ENCODE results near the gene CCDC6.
"Not testable (repeated sequence)": the region's sequence is repeated elsewhere in the genome, so short reads cannot be mapped to it uniquely, and the experiment has no call there.

Gene CCDC6

DNA sequence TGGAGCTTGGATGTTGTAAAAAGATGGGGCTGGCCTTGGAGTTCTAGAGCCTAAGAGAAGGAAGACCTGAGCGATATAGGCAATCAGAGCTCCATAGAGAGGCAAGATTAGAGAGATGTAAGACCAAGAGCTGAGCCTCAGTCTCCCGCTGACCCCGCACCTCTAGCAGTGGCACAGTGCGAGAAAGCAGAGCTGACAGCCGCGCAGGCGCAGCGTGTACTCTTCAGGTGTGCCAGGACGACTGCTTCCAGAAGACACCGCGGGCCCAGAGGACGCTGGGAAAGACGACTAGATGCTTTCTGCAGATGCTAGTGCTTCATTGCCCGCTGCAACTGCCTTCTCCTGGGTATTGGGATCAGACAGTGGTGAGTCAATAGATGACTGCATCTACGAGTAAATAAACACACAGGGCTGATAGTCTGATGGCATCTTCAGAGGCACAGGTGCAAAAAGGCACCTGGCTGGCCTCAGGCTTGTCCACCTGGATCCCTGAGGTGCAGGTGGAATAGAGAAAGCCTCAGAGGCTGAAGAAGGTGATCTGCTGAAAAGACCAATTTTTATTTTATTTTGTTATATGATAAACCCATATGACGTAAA lies 38.1 kb upstream of the CCDC6 start:
- no peak overlapping the region for H3K4me3 ChIP-seq (ENCODE audit: control insufficient read depth, low read depth, low read length)
- DNase-seq (ENCODE audit: low read depth): no peak
- TF ChIP-seq, protein P1, sequence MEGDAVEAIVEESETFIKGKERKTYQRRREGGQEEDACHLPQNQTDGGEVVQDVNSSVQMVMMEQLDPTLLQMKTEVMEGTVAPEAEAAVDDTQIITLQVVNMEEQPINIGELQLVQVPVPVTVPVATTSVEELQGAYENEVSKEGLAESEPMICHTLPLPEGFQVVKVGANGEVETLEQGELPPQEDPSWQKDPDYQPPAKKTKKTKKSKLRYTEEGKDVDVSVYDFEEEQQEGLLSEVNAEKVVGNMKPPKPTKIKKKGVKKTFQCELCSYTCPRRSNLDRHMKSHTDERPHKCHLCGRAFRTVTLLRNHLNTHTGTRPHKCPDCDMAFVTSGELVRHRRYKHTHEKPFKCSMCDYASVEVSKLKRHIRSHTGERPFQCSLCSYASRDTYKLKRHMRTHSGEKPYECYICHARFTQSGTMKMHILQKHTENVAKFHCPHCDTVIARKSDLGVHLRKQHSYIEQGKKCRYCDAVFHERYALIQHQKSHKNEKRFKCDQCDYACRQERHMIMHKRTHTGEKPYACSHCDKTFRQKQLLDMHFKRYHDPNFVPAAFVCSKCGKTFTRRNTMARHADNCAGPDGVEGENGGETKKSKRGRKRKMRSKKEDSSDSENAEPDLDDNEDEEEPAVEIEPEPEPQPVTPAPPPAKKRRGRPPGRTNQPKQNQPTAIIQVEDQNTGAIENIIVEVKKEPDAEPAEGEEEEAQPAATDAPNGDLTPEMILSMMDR (IDR thresholded peaks at IDR 0.05; ENCODE audit: control insufficient read depth, insufficient read depth, low read depth, low read length, missing control alignments): no peak

DNA sequence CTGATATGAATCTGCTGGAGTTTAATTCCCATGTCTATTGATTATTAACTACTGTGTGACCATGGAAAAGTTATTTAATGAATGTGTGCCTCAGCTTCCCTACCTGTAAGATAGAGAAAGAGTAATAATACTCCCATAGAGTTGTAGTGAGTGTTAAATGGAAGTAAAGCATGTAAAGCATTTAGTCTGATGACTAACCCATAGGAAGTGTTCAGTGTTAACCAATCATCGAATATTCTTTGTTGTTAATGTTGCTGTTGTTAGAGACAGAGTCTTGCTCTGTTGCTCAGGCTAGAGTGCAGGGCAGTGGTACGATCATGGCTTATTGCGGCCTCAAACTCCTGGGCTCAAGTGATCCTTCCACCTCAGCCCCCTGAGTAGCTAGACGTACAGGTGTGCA lies 36.2 kb upstream of the CCDC6 start:
- no peak overlapping the region for H3K4me3 ChIP-seq (ENCODE audit: control insufficient read depth, low read depth, low read length)
- TF ChIP-seq, protein P1 (IDR thresholded peaks at IDR 0.05; ENCODE audit: control insufficient read depth, insufficient read depth, low read depth, low read length, missing control alignments): no peak
- no peak for DNase-seq (ENCODE audit: low read depth)

DNA sequence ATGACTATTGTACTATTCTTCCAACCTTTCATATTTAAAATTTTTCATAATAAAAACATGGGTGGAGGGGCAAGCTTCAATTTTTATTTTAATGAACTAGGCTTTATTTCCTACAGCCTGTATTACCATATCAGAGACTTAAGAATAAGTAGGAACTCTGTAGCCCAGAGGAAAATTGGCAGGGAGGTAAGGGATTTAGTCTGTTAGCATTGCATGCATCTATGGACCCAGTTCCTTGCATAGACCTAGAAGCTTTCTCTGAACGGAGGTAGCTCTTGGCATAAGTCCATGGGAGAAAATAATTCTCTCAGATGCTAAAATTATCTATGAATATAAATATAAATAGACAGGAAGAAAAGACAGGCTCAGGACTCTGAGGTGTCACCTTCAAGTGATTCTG lies 31.4 kb upstream of the CCDC6 start:
- DNase-seq (ENCODE audit: low read depth): no peak
- TF ChIP-seq, protein P1 (IDR thresholded peaks at IDR 0.05; ENCODE audit: control insufficient read depth, insufficient read depth, low read depth, low read length, missing control alignments): no peak
- no peak overlapping the region for H3K4me3 ChIP-seq (ENCODE audit: control insufficient read depth, low read depth, low read length)

DNA sequence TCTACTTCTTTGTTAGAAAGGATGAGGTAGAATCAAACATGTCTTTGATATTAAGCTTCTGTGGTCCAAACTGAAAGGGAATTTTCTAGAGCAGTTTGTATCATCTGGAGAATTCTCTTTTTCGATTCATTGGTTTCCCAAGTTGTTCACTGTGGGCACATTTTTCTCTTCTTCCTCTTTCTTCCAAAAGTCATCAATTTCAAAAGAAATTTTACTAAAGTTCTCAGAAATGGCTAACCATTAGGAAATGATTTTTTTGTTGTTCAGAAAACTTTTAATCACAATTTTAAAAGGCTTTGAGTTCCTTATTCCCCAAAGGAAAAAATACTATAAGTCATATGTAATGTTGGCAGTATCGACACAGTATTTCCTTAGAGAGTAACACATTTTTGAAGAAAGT lies 28.3 kb upstream of the CCDC6 start:
- TF ChIP-seq, protein P1 (IDR thresholded peaks at IDR 0.05; ENCODE audit: control insufficient read depth, insufficient read depth, low read depth, low read length, missing control alignments): no peak
- no peak for DNase-seq (ENCODE audit: low read depth)
- no peak overlapping the region for H3K4me3 ChIP-seq (ENCODE audit: control insufficient read depth, low read depth, low read length)

DNA sequence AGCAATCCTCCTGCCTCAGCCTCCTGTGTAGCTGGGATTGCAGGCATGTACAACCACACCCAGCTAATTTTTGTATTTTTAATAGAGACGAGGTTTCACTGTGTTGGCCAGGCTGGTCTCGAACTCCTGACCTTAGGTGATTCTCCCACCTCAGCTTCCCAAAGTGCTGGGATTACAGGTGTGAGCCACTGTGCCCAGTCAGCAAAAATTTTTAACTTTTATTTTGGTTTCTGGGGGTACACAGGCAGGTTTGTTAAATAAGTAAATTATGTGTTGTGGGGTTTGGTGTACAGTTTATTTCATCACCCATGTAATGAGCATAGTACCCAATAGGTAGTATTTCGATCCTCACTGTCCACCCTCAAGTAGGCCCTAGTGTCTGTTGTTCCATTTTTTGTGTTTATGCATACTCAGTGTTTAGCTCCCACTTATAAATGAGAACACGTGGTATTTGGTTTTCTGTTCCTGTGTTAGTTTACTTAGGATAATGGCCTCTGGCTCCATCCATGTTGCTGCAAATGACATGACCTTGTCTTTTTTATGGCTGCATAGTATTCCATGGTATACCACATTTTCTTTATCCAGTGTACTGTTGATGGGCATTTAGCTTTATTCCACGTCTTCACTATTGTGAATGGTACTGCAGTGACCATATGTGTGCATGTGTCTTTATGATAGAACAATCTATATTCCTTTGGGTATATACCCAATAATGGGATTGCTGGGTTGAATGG lies 24.6 kb upstream of the CCDC6 start:
- DNase-seq (ENCODE audit: low read depth); H3K4me3 ChIP-seq (ENCODE audit: control insufficient read depth, low read depth, low read length): not testable (repeated sequence)

DNA sequence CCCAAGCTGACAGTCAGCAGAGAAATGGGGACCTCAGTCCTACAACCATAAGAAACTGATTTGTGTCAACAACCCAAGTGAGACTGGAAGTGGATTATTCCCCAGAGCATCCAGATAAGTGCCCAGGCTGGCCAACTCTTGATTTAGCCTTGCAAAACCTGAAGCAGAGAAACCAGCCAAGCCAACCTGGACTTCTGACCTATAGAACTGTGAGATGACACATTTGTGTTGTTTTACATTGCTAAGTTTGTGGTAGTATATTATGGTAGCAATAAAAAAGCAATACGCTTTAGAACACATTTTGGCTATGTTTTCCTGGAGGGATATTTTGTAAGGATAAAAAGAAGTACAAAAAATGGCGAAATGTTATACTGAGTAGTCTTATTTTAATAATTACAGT lies 19.7 kb upstream of the CCDC6 start:
- TF ChIP-seq, protein P1 (IDR thresholded peaks at IDR 0.05; ENCODE audit: control insufficient read depth, insufficient read depth, low read depth, low read length, missing control alignments): no peak
- no peak for DNase-seq (ENCODE audit: low read depth)
- H3K4me3 ChIP-seq (ENCODE audit: control insufficient read depth, low read depth, low read length): no peak overlapping the region

DNA sequence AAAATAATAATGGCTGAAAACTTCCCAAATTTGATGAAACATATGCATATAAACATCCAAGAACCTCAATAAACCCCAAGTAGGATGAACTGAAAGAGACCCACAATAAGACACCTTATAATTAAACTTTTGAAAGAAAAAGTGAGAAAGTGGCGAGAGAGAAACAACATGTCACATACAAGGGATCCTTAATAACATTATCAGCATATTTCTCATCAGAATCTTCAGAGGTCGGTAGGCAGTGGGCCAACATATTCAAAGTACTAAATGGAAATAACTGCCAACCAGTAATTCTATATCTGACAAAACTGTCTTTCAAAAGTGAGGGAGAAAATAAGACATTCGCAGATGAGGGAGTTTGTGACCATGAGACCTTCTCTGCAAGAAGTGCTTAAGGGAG lies 16.6 kb upstream of the CCDC6 start:
- H3K4me3 ChIP-seq (ENCODE audit: control insufficient read depth, low read depth, low read length): no peak overlapping the region
- no peak for DNase-seq (ENCODE audit: low read depth)
- TF ChIP-seq, protein P1 (IDR thresholded peaks at IDR 0.05; ENCODE audit: control insufficient read depth, insufficient read depth, low read depth, low read length, missing control alignments): no peak

Data from AG09309 (cell line).